GM21786 (cell line): ENCODE measurements around the gene RABGAP1L.
A peak's percentile ranks its signal among the peaks of the same experiment; 100 is the strongest.
"Not testable (repeated sequence)": the region's sequence is repeated elsewhere in the genome, so short reads cannot be mapped to it uniquely, and the experiment has no call there.

Experiments used
- ATAC-seq: cut with Tn5 transposase; IDR thresholded peaks from one replicate; pipeline ENCODE4 v1.9.1; 2021; ENCODE audit not compliant: unreplicated experiment

Gene RABGAP1L

DNA sequence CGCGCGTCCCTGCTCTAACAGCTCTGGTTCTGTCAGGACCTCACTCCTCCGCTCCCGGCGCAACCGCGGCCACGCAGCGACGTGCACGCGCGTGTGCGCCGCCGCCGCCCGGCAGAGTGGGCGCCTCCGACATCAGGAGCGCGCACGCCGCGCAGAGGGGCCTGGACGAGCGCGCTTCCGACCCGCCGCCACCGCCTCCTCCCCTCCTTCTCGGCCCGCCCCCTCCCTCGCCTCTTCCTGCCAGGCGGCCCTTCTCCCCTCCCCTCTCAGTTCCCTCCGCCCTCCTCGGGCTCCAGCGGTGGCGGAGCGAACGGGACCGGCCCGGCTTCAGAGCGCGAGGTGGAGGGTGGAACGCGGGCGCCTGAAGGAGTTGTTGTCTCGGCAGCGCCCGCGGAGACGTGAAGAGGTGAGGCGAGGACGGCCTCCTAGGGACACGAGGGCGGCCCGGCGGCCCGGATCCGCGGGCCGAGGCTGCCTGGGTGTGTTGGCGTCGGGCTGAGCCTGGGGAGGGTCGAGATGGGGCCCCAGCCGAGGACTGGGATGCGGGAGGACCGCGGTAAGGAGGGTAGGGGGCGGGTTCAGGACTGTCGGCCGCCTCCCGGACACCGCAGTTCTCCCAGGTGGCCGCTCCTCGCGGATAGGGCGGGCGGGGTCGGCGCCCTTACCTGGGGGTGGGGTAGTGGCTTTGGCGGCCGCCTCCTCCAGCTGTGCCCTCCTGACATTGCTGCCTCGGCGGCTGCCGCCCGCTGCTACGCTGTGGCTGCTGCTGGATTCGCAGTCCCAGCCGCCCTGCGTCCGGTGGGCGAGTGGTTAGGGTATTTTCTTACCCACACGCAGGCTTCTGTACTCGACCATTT lies at the start of gene RABGAP1L:
Gene RABGAP1L, plus strand, starts transcription at position 269 of the 857 bp plus-strand sequence.
- peak; percentile 52 for ATAC-seq

DNA sequence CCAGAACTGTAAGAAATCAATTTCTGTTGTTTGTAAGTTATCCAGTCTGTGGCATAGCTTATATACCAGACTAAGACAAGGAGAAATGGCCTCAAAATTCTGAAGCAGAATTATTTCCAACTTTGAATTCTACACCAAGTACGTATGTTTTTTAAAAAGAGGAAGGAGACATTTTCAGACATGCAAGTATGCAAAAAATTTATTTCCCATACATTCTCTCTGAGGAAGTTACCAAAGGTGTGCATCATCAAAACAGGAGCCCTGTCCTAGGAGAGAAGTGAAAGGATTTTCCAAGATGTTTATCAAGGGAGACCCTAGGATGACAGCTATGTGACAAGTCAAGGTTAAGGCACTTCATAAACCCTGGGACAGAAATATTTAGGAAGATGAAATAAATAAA lies 49.3 kb upstream of the RABGAP1L start:
- no peak for ATAC-seq

GRCh38 chr1:174112489-174113162 lies 46.7 kb upstream of the RABGAP1L start:
- ATAC-seq: no peak

DNA sequence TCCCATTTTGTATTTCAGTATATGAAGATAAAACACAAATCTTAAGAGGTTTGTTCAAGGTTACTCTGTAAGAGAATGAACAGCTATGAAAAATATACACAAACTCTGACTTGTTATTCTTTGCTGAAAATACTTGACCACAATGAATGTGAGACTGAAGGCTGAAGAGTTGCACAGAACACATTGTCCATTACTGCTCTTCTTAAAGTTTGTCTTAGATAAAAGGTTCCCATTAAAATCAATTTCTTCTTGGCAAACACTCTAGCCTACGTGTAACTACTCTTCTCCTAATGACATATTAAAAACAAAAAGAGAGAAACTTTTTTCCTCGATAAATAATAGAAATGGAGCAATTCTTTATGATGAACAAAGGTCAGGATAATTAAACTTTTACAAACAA lies 45.2 kb upstream of the RABGAP1L start:
- ATAC-seq: no peak

DNA sequence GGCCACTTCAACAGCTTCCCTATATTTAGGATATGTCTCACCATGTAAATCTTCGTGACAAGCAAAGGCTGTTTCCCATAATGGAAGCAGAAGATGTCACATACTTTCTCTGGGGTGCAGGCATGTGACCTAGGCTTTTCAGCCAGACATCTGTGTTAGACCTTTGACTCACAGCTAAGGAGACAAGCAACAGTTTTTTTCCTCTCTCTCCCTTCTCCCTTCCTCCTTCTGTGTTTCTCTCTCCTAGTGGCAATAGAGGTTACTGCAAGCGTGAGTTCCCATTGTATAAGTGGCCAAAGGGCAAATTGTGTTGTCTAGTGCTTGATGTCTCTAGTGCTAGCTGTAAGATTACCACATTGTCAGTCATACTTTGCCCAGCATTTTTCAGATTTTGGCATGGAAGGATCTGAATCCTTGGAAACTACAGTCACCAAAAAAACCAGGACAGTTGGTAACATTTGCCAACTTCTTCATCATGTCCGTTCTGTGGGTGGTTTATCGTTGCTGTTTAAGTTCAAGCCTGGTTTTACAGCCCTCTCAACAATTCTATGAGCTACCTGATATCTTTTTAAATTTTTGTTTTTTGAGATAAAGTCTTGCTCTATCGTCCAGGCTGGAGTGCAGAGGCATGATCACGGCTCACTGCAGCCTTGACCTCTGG lies 44.4 kb upstream of the RABGAP1L start:
- ATAC-seq: peak; percentile 69

DNA sequence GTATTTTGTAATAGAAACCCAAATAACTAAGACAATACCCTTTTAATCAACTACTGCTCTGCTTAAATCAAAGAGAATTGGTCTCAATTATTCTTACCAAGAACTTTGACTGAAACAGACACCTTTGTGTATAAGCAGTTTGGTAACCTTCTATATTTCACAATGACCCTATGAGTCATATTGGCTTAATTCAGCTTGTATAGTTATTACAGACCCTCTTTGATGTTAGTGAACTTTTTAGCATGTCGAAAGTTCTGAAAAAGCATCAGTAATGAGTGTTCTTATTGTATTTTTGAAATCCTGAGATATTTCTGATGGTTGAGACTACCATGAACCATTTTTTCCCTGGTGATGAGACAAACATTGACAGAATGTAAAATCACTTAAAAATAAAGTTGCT lies 43.3 kb upstream of the RABGAP1L start:
- ATAC-seq: no peak

- ATAC-seq: no peak
Measured at GRCh38 chr1:174118751-174119150, 40.6 kb upstream of the RABGAP1L start.

GRCh38 chr1:174122318-174122717 lies 37.0 kb upstream of the RABGAP1L start:
- ATAC-seq: not testable (repeated sequence)

DNA sequence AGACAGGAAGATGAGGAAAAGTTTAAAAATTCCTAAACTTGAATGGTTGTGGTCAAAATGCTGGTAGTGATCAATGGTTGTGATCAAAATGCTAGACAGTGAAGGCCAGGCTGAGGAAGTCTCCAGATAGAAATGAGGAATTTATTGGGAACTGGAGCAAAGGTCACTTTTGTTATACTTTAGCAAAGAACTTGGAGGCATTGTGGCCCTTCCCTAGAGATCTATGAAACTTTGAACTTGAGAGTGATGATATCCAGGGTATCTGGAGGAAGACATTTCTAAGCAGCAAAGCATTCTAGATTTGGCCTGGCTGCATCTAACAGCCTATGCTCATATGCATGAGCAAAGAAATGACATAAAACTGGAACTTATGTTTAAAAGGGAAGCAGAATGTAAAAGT lies 35.5 kb upstream of the RABGAP1L start:
- ATAC-seq: no peak

DNA sequence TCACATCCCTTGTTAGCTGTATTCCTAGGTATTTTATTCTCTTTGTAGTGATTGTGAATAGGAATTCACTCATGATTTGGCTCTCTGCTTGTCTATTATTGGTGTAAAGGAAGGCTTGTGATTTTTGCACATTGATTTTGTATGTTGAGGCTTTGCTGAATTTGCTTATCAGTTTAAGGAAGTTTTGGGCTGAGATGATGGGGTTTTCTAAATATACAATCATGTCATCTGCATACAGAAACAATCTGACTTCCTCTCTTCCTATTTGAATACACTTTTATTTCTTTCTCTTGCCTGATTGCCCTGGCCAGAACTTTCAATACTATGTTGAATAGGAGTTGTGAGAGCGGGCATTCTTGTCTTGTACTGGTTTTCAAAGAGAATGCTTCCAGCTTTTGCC lies 32.1 kb upstream of the RABGAP1L start:
- not testable (repeated sequence) for ATAC-seq

GRCh38 chr1:174131032-174131638 lies 28.2 kb upstream of the RABGAP1L start:
- ATAC-seq: no peak

DNA sequence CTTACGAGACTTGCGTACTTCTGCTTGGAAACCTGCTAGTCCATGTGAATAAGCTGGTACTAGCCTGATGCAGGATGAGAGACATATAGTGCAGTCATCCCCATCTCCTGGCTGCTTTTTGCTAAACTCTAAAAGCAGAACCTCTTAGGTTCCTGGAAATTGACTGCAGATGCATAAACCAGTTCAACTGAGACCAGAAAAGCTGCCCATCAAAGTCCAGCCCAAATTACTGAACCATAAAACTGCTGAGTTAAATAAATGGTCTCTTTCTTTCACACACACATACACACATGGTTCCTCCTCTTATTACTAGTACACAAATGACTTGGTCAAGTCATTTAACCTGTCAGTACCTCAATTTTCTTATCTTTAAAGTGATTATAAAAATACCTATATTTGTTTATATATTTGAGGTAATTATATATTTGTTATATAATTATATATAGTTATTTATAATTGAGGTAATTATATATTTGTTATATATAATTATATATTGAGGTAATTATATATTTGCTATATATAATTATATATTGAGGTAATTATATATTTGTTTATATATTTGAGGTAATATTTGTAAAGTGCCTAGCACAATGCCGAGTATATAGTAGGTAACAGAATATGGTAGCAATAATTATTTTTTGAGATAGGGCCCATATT lies 25.2 kb upstream of the RABGAP1L start:
- peak; percentile 60 for ATAC-seq

GRCh38 chr1:174135211-174135610 lies 24.1 kb upstream of the RABGAP1L start:
- ATAC-seq: no peak

- no peak for ATAC-seq
Measured at GRCh38 chr1:174136714-174137113, 22.6 kb upstream of the RABGAP1L start.

DNA sequence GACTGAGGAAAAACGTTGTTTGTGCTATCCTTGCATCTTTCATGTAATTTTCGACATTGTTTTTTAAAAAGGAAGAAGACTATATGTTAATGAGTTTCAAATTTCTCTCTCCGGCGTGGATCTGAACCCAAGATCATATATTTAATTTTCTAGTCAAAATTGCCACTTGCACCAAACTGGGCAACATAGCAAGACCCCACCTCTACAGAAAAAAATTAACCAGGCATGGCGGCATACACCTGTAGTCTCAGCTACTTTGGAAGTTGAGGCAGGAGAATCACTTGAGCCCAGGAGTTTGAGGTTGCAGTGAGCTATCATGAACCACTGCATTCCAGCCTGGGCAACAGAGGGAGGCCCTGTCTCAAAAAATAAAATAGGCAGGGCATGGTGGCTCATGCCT lies 16.5 kb upstream of the RABGAP1L start:
- ATAC-seq: no peak

- not testable (repeated sequence) for ATAC-seq
Measured at GRCh38 chr1:174143727-174144396, 15.5 kb upstream of the RABGAP1L start.

GRCh38 chr1:174144397-174144783 lies 14.9 kb upstream of the RABGAP1L start:
- not testable (repeated sequence) for ATAC-seq

GRCh38 chr1:174149216-174149615 lies 10.1 kb upstream of the RABGAP1L start:
- ATAC-seq: no peak

DNA sequence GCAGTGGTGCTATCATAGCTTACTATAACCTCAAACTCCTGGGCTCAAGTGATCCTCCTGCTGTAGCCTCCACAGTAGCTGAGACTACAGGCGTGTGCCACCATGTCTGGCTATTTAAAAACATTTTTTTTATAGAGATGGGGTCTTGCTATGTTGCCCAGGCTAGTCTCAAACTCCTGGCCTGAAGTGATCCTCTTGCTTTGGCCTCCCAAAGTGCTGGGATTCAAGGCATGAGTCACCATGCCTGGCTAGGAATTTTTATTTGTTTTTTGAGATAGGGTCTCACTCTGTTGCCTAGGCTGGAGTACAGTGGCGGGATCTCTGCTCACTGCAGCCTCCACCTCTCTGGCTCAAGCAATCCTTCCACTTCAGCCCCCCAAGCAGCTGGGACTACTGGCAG lies 8.8 kb upstream of the RABGAP1L start:
- no peak for ATAC-seq

DNA sequence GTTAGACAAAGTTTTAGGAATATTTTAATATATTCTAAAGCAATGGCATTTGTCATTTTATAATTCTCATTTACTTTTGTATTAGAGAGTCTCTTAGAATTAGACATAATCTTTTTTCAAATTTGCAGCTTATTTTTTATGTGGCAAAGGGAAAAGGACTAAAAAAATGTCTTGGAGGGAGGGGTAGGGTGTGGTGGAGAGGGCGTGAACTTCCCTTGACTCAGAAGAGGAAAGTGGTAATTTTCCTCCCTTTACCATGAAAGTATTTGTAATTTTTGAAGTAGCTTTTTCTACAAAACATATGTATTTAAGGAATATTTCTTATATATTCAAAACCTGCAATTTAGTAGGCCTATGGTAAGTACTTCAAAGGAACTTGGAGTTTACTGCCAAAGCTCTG lies 6.9 kb upstream of the RABGAP1L start:
- ATAC-seq: no peak
